Measurements from ENCODE around the gene ERFL. TPM values are rescaled to one million over a fixed set of nuclear protein-coding genes. Genes with fewer than 3 reads are reported as not detected.
"Not testable (repeated sequence)": the region's sequence is repeated elsewhere in the genome, so short reads cannot be mapped to it uniquely, and the experiment has no call there.

The ERFL gene
- total and polyA plus RNA-seq, 5 experiments from 2014 or later, result 7.5 to 8.1 TPM; not detected in 3

DNA sequence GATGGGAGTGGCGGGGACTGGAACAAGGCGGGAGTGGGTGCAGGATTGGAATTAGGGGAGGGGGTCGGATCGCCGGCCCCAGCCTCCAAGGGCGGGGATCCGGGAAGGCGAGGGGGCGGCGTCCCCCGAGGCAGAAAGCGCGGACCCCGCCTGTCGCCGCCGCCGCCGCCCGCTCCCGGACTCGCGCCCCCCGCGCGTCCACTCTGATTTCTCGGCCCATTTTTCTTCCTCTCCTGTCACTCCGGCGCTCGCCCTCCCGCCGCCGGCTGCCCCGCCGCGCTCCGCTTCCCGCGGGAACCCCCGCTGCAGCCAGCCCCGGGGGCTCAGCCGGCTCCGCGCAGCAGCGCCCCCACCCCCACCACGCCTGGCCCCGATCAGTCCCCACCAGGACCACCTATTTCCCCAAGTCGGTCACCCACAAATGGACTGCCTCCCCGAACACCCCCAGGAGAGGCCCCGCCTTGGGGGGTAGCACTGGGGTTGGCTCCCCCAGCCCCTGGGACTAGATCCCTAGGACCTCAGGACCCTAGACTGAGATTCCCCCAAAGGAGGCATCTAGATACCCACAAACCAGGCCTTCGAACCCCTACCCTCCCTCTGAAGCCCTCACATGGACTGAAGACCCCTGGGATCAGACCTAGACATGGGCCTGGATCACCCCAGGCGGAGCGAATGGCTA lies 12.6 kb upstream of the ERFL start:
- POLR2A ChIA-PET, result interaction anchor here (0.8 to 13.4 kb wide), 8 partner anchors 10 to 81 kb away, joined by 3 to 197 read pairs (median 6); partner anchors contain the start of genes ARHGEF1, CD79A and RPS19
- no peaks in the 10 kb centered on the region for H3K9me3 Mint-ChIP-seq
- H3K36me3 Mint-ChIP-seq, result no peaks in the 10 kb centered on the region
- ATAC-seq (no peak), DNase-seq (no peak)
- H3K27me3 Mint-ChIP-seq, result no peaks in the 10 kb centered on the region
- peak overlapping the region; percentile 84 to 95 (median 90) for H3K4me3 Mint-ChIP-seq
- H3K27ac Mint-ChIP-seq, result peak overlapping the region; percentile 91 to 98 (median 94)
- peaks cover 36 to 66% (median 54%) of the 10 kb centered on the region in 4 donors for H3K4me1 Mint-ChIP-seq

DNA sequence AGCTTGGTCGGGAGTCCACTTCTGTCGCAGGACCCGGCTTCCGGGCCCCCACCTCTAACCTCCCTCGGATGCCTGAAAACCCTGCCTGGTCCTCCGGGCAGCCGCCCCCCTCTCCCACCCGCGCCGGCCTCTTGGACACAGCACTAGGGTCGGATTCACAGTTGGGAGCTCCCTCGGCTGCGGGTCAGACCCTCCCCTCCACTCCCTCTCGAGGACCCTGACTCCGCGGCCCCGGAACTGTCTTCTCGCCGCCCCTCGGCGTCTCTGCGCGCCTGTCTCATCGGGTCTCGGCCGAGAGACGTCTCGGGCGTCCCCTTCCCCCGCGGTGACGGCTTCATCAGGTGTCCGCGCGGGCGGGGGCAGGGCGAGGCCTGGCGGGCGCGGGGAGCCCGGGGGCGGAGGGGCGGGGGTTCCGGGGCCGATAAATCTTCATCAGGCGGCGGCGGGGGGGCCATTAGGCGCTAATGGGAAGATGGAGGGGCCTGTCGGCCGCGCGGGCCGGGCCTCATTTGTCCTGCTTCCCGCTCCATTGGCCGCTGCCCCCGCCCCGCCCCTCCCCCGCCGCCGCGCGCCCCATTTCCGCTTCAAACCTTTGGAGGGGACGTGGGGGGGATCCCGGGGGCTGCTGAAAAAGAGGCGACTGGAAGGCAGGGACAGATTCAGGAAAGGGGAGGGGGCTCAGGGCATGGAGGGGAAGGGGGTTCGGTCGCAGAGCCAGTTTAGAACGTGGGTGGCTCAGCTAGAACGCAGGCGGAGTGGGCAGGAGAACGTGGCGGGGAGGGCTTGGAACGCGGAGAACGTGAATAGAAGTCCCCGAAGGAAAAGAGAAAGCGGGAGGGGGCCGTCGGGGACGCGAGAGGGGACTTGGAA lies 11.8 kb upstream of the ERFL start:
- POLR2A ChIA-PET, result interaction anchor here (0.8 to 2.5 kb wide), 8 partner anchors 10 to 81 kb away, joined by 3 to 14 read pairs (median 3); partner anchors contain the start of gene RPS19
- Mint-ChIP-seq H3K36me3 (no peaks in the 10 kb centered on the region), H3K27me3 (peaks cover 0 to 4% (median 0%) of the 10 kb centered on the region in 5 donors), H3K4me1 (peaks cover 33 to 65% (median 51%) of the 10 kb centered on the region in 4 donors), H3K4me3 (peak overlapping the region; percentile 84 to 95 (median 90)), H3K27ac (peak overlapping the region; percentile 78 to 98 (median 93)), H3K9me3 (no peaks in the 10 kb centered on the region)
- ATAC-seq (peak; percentile 16 to 24), DNase-seq (peak in 2 of 10 donors; percentile 34 to 37)

DNA sequence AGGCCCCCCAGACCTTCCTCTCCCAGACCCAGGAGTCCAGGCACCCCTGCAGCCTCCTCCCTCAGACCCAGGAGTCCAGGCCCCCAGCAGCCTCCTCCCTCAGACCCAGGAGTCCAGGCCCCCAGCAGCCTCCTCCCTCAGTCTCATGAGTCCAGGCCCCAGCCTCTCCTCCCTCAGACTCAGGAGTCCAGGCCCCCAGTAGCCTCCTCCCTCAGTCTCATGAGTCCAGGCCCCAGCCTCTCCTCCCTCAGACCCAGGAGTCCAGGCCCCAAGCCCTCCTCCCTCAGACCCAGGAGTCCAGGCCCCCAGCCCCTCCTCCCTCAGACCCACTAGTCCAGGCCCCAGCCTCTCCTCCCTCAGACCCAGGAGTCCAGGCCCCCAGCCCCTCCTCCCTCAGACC lies 11.0 kb upstream of the ERFL start:
- ATAC-seq, H3K27me3 Mint-ChIP-seq, H3K9me3 Mint-ChIP-seq, DNase-seq, H3K36me3 Mint-ChIP-seq: not testable (repeated sequence)
- peaks cover 33 to 65% (median 52%) of the 10 kb centered on the region in 4 donors for H3K4me1 Mint-ChIP-seq
- H3K27ac Mint-ChIP-seq, result peak overlapping the region in 6 of 10 donors; percentile 25 to 98 (median 62)
- POLR2A ChIA-PET, result interaction anchor here (0.8 to 1.5 kb wide), 6 partner anchors 9 to 80 kb away, joined by 3 to 14 read pairs (median 3); partner anchors contain the start of gene RPS19
- peak overlapping the region in 2 of 10 donors; percentile 37 to 71 for H3K4me3 Mint-ChIP-seq

DNA sequence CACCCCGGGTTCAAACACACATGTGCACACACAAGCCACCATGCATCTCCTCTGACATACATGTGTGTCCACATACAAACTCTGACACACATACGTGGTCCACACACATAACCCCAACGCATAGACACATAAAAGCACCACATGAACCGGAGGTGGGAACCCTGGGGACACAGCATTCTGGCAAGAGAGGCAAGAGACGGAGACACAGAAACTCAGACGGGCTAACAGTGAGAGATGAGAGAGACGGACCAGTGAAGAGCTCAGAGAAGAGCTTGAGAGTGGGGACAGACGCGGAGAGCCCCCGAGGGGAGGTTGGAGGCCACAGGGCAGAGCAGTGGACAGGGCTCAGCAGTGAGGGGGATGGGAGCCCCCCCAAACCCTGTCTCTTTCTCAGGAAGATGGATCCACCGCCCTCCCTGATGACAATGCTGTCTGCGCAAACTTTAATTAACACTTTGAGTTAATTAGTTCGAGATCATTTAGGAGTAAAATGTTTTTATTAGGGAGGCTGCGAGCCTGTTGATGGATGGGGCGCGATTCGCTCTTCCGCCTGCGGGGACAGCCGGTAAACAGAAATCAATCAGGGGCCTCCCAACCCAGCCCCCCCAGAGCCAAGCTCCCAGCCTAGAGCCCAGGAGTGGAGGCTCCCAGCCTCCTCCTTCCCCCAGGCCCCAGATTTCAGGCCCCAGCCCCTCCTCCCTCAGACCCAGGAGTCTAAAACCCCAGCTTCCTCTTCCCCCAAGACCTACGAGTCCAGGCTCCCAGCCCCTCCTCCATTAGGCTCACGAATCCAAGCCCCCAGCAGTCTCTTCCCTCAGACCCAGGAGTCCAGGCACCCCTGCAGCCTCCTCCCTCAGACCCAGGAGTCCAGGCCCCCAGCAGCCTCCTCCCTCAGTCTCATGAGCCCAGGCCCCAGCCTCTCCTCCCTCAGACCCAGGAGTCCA lies 9.5 kb upstream of the ERFL start:
- peak overlapping the region; percentile 57 to 89 (median 84) for H3K27ac Mint-ChIP-seq
- H3K4me3 Mint-ChIP-seq, result peak overlapping the region in 9 of 10 donors; percentile 3 to 66 (median 41)
- peaks cover 38 to 71% (median 55%) of the 10 kb centered on the region in 4 donors for H3K4me1 Mint-ChIP-seq

DNA sequence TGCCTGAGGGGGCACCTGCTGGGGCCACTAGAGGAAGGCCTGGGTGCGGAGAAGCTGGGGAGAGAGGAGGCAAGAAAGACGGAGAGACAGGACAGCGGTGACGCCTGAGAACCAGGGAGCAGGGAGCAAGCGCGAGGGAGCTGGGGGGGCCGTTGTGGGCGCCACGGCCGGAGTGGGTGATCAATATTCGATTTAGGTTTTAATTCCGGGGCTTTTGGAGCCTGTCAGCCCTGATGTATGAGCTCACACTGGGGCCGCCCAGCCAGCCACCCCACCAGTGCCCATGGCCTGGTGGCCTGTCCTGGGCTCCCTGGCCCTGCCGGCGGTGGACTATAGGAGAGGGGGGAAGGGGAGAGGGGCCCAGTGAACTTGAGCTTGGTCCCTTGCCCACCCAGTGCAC lies 8.7 kb upstream of the ERFL start:
- Mint-ChIP-seq H3K36me3 (no peaks in the 10 kb centered on the region), H3K4me1 (peaks cover 38 to 71% (median 55%) of the 10 kb centered on the region in 4 donors), H3K4me3 (peak overlapping the region in 3 of 10 donors; percentile 1 to 65 (median 30)), H3K27ac (peak overlapping the region; percentile 73 to 93 (median 87)), H3K9me3 (no peaks in the 10 kb centered on the region), H3K27me3 (peaks cover 0 to 7% (median 0%) of the 10 kb centered on the region in 5 donors)
- POLR2A ChIA-PET, result interaction anchor here (1.0 to 2.3 kb wide), 12 partner anchors 9 to 77 kb away, joined by 3 to 12 read pairs (median 5); partner anchors contain the start of genes ARHGEF1 and RPS19
- no peak for DNase-seq
- no peak for ATAC-seq

More for the DNA sequence above, 9.5 kb upstream of the ERFL start:
- ATAC-seq, result no peak
- H3K9me3 Mint-ChIP-seq, result no peaks in the 10 kb centered on the region
- H3K36me3 Mint-ChIP-seq, result no peaks in the 10 kb centered on the region
- H3K27me3 Mint-ChIP-seq, result peaks cover 0 to 7% (median 0%) of the 10 kb centered on the region in 5 donors
- DNase-seq, result no peak
- POLR2A ChIA-PET, result interaction anchor here (1.0 to 2.3 kb wide), 11 partner anchors 10 to 78 kb away, joined by 3 to 12 read pairs (median 6); partner anchors contain the start of genes ARHGEF1 and RPS19

DNA sequence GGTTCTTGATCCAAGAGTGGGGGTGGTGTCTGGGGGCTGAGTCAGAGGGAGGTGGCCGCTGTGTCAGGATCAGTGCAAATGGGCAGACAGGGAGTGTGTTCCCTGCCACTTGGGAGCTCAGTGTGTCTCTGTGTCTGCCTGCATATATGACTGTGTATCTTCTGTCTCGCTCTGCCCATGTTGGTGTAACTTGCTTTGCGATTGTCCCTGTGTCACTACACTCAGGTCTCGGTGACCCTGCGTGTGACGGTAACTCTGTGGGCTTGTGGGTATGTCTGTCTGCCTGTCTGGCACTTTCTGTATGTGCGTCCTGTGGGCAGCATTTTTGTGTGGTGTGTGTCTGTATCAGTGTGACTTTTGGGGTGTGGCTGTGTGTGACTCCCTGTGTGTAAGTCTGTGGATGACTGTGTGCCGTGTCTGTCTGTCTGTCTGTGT lies 8.2 kb upstream of the ERFL start:
- H3K4me3 Mint-ChIP-seq, result peak overlapping the region in 6 of 10 donors; percentile 1 to 65 (median 21)
- DNase-seq, result no peak
- H3K27ac Mint-ChIP-seq, result peak overlapping the region; percentile 68 to 93 (median 87)
- H3K27me3 Mint-ChIP-seq, result peaks cover 0 to 7% (median 0%) of the 10 kb centered on the region in 5 donors
- POLR2A ChIA-PET, result interaction anchor here (1.1 to 2.3 kb wide), 6 partner anchors 9 to 77 kb away, joined by 3 to 12 read pairs (median 6); partner anchors contain the start of genes ARHGEF1 and RPS19
- H3K36me3 Mint-ChIP-seq, result no peaks in the 10 kb centered on the region
- ATAC-seq, result peak; percentile 35 to 42
- H3K4me1 Mint-ChIP-seq, result peaks cover 34 to 68% (median 53%) of the 10 kb centered on the region in 4 donors
- no peaks in the 10 kb centered on the region for H3K9me3 Mint-ChIP-seq

DNA sequence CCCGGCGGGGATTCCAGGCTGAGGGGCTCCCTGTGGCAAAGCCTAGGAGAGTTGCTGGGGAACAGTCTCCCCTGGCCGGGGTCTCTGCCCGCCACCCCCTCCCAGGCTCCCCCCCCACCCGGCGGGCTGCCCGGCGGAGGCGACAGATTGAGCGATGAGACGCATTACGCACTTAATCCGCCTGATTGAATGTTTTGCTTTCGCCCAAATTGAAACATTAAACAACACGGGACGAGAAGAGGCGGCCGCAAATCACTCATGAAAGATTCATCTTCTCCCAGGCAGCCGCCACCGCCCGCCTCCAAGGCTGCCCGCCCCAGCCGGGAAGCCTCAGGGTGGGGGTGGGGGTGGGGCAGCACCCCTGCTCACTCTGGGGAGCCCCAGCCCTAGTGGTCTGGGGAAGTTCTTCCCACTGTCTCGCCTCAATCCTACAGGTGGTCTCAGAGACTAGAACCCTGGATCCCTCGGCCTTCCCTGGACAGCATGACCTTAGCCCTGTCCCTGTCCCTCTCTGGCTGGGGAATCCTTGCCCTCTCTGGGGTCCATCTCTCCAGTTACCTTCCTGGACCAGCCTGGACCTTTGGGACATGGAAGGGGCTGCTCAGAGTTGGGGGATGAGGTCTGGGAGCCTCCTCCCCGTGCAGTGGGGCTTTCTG lies 7.6 kb upstream of the ERFL start:
- DNase-seq (no peak), ATAC-seq (no peak)
- peaks cover 0 to 7% (median 0%) of the 10 kb centered on the region in 5 donors for H3K27me3 Mint-ChIP-seq
- H3K4me3 Mint-ChIP-seq, result peak overlapping the region in 2 of 10 donors; percentile 23 to 65
- H3K27ac Mint-ChIP-seq, result peak overlapping the region; percentile 73 to 96 (median 89)
- POLR2A ChIA-PET, result interaction anchor here (1.2 to 9.4 kb wide), 4 partner anchors 10 to 76 kb away, joined by 4 to 176 read pairs (median 16); partner anchors contain the start of genes ARHGEF1 and RPS19
- H3K4me1 Mint-ChIP-seq, result peaks cover 34 to 68% (median 54%) of the 10 kb centered on the region in 4 donors
- H3K9me3 Mint-ChIP-seq, result no peaks in the 10 kb centered on the region
- no peaks in the 10 kb centered on the region for H3K36me3 Mint-ChIP-seq

DNA sequence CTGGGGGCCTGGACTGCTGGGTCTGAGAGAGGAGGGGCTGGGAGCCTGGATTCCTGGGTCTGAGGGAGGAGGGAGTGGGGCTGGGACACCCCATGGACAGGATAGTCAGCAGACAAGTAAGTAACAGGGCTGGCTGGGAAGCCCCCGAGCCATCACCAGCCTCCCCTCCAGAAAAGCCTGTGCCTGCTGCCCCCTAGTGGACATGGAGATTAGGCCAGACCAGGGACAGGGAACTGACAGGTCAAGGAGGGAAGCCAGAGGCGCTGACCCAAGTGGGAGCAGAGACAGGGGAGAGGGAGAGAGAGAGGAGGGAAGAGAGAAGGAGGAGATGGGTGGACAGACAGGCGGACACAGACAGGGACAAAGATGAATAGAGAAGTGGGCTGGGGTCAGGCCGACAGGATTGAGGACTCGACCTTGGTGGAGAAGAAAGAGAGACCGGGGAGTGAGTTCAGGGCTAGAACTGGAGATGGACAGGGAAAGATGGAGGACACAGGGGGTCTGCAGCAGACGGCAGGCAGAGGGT lies 6.7 kb upstream of the ERFL start:
- POLR2A ChIA-PET, result interaction anchor here (0.6 to 9.4 kb wide), 8 partner anchors 15 to 332 kb away, joined by 3 to 176 read pairs (median 5); partner anchors contain the start of genes ARHGEF1 and RPS19
- peak overlapping the region in 9 of 10 donors; percentile 25 to 78 (median 52) for H3K4me3 Mint-ChIP-seq
- peak; percentile 72 to 77 for ATAC-seq
- H3K27ac Mint-ChIP-seq, result peak overlapping the region; percentile 81 to 96 (median 88)
- H3K27me3 Mint-ChIP-seq, result peaks cover 0 to 7% (median 0%) of the 10 kb centered on the region in 5 donors
- DNase-seq, result peak; percentile 64 to 90 (median 76)
- no peaks in the 10 kb centered on the region for H3K36me3 Mint-ChIP-seq
- peaks cover 41 to 70% (median 61%) of the 10 kb centered on the region in 4 donors for H3K4me1 Mint-ChIP-seq
- no peaks in the 10 kb centered on the region for H3K9me3 Mint-ChIP-seq

DNA sequence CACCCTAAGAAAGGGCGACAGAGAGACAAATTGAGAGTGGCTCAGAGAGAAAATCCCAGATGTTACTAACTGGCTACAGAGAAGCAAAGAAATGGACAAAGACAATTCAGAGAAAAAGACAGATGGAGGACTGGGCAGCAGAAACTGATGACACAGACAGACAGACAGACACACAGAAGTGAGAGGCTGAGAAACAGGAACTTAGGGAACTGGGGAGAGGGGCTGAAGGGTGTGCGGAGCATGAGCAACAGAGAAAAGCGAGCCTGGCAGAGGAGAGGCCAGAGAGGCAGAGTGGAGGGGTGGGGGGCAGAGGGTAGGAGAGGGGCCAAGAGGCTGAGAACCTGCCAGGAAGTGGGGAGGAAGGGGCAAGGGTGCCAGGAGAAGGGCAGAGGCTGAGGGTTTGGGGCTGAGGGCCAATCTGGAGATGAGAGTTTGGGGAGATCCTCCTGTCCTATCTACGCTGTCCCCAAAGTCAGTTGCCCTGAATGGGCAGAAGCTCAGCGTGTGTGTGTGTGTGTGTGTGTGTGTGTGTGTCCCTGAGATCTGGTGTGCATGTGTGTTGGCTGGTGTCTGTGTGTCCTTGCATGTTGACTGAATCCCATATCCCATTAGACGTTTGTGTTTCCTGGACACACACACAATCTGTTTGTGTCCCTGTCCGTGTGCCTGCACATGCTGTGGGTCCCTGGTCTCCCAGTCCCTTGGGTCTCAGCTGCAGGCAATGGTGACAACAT lies 5.6 kb upstream of the ERFL start:
- Mint-ChIP-seq H3K27ac (peak overlapping the region; percentile 81 to 96 (median 90)), H3K27me3 (peaks cover 0 to 9% (median 0%) of the 10 kb centered on the region in 5 donors), H3K4me3 (peak overlapping the region in 9 of 10 donors; percentile 18 to 58 (median 31)), H3K9me3 (no peaks in the 10 kb centered on the region), H3K36me3 (no peaks in the 10 kb centered on the region), H3K4me1 (peaks cover 46 to 77% (median 71%) of the 10 kb centered on the region in 4 donors)
- POLR2A ChIA-PET, result interaction anchor here (0.7 to 9.4 kb wide), 7 partner anchors 31 to 333 kb away, joined by 4 to 176 read pairs (median 4); partner anchors contain the start of genes ARHGEF1 and RPS19
- ATAC-seq (no peak), DNase-seq (no peak)
